NCI-H2029 treated with DMSO at 0.1 percent for 48 hours (cell line): ENCODE measurements around the gene STARD9.
"Not testable (repeated sequence)": the region's sequence is repeated elsewhere in the genome, so short reads cannot be mapped to it uniquely, and the experiment has no call there.

Source experiments
- DNase-seq: peaks from one replicate; lab custom pipeline; 2025; lab: John Stamatoyannopoulos, UW

The STARD9 gene

DNA sequence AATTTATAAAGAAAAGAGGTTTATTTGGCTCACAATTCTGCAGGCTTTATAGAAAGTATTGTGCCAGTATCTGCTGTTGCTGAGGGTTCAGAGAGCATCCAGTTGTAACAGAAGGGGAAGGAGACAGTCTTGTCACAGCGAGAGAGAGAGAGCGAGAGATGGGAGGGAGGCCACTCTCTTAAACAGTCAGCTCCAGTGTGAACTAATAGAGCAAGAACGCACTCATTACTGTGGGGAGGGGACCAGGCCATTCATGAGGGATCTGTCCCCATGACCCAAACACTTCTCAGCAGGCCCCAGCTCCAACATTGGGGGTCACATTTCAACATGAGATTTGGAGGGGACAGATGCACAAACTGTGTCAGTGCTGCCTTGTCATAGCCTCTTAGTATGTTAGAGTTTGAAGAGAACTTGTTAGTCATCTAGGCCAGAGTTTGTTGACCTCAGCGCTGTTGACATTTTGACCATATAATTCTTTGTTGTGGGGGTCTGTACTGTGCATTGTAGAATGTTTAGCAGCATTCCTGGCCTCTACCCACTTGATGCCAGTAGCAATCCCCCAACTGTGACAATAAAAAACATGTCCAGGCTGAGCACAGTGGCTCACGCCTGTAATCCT lies 15.3 kb downstream of the STARD9 start:
- no peak for DNase-seq

DNA sequence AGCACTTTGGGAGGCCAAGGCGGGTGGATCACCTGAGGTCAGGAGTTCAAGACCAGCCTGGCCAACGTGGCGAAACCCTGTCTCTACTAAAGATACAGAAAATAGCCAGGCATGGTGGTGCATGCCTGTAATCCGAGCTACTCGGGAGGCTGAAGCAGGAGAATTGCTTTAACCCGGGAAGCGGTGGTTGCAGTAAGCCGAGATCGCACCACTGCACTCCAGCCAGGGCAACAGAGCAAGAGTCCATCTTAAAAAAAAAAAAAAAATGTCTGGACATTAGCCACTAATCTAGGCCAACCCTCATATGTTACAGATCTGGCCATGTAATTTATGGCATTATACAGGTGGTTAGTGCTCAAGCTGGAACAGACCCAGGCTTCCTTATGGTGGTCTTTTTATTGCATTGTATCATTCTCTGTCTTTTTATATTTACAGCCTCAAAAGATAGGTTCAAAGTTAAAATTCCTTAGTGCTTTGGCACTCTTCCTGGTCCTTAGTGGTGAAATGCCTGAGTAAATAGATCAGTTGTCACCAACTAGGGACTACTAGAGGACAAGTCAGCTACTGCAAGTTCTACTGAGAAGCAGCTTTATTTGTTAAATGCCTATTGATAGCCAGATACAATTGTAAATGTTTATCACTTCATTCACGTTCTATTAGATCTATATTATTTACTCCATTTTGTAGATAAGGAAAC lies 16.0 kb downstream of the STARD9 start:
- DNase-seq = peak; percentile 5

DNA sequence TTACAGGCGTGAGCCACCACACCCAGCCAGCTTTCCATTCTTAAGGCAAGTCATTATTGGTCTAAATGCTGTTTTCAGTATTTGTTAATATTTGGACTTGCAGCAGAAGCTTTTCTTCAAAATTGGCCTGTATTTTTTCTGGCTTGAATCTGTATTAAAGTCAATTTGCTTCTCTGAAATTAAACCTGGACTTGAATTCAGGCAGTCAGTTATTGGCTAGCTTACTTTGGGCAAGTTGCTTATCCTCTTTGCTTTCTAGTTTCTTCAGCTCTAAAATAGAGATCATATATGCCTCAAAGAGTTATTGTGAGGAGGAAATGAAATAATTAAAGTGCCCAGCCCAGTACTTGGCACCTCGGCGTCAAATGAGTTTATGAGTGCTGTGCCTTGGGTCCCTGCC lies 17.3 kb downstream of the STARD9 start:
- DNase-seq = no peak

DNA sequence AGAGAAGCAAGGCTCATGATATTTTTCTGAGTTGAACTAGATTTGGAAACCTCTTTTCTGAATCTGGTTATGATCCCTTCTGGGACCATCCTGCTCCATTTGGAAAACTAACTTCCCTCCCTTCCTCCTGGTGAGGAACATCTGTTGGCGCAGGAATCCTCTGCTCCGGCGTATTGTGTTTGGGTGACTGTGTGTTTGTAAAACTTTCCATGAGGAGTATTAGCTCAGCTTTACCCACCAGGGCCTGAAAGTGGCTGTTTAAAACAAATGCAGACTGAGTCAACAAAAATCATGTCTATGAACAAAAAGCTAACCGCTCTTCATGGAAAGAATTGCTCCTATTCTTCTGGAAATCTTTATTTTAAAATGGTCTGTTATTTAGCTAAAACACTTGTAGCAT lies 17.7 kb downstream of the STARD9 start:
- DNase-seq = no peak

DNA sequence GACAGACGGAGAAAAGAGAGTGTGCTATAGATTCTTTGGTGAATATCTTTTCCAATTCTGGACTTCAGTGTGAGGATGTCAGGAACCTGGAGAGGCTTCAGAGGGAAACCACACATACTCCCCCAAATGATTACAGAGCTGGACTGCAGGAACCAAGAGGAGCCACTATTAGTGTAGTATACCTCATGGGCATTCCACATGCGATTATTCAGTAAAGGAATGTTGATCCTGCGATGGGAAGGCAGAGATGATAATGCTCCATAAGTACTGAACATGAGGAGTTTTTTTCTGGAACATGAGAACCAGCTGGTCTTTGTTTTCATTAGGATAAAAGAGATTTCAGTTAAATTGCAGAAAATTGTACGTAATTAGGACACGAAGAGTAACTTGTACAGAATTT lies 18.7 kb downstream of the STARD9 start:
- no peak for DNase-seq

DNA sequence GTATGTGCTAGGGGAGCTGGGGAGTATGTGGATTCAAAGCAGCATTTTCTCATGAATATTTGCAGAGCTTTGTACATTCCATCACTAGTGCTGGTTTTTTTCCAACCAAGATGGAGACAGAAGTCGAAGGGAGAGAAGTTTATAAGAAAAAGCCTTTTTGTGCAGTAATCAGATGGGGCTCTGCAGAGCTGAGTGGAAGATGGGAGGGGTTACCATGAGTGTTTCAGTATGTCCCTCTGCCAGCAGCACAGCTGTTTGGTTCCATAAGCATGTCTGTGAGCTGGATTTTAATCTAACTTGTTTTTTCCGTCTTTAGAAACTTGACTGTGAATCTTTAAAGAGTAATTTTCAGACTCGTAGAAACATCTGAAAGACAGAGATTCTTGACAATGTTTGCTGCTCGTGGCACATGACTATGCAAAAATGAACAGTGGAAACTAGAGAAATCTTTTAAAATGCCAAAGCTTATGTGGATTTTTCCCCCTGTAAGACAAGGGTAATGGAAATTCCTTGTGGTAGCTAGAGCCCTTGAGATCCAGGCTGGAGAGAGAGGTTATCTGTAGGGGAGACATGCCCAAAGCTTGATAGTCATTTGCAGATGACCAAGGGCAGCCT lies 20.3 kb downstream of the STARD9 start:
- DNase-seq = no peak

DNA sequence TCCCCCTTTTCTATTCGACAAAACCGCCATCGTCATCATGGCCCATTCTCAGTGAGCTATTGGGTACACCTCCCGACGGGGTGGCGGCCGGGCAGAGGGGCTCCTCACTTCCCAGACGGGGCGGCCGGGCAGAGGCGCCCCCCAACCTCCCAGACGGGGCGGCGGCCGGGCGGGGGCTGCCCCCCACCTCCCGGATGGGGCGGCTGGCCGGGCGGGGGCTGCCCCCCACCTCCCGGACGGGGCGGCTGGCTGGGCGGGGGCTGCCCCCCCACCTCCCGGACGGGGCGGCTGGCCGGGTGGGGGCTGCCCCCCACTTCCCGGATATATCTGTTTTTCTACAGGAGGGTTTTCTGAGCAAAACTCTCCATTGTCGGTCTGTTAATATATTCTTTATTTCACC lies 25.9 kb downstream of the STARD9 start:
- not testable (repeated sequence) for DNase-seq

DNA sequence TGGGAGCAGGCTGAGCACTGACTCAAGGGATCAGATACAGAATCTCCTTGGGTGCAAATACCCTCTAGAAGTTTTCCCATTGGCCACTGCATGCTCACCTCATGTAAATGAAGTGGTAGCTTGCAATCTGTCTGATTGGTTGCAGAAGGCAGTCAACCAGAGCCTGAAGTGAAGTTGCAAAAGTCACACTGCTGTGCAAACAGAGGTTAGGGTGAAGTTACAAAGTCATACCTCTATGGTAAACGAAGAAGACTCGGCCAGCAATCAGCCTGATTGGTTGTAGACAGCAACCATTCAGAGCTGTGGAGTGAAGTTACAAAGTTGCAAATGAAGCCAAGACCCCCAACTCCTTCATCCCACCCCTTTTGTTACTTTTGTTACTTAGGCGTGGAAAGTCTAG lies 27.1 kb downstream of the STARD9 start:
- no peak for DNase-seq

DNA sequence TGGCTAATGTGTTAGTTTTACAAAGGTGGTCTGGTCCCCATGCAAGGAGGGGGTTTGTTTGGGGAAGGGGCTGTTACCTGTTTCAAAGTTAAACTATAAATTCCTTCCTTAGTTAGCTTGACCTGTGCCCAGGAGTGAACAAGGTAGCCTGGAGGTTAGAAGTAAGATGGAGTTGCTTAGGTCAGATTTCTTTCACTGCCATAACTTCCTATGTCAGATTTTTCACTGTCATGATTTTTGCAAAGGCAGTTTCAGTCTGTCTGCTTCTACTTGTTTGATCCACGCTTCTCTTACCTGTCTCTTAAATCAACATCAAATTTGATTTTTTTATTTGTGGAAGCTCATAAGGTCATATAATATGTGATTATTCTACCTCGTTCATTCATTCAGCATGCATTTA lies 28.6 kb downstream of the STARD9 start:
- DNase-seq = no peak

DNA sequence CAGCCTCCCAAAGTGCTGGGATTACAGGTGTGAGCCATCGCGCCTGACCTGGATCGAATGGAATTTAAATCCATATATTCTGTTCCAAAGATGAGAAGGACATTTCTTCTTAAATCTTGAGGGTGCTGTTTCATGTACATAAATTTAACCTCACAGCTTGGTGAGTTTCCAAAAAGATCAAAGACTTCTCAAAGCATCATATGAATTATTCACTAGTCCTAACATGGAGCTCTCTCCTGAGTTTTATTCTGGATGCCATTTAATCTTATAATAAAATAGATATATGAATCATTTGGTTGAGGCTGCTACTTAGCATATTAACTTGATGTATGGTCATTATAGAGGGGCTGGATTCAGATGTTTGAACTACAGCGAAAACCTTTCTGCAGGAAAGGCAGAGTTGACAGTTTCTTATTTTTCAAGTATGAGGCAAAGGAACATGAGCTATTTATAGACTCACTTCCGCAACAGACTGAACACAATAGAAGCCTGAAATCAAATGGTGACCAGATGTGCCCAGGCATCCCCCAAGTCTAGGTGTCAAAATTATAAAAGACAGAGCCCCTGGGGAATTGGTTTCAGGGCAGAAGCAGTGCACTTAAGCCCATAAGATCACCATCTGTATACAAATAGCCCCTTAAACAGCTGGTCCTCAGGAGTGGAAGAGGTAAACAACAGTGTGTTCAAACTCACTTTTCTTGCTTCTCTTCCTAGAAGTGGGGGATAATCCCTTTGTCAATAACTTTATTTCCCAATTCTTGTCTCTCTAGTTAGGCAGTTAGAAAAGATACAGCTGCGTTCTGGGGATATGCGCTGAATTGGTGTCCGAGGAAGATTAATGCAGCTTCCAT lies 29.7 kb downstream of the STARD9 start:
- no peak for DNase-seq

DNA sequence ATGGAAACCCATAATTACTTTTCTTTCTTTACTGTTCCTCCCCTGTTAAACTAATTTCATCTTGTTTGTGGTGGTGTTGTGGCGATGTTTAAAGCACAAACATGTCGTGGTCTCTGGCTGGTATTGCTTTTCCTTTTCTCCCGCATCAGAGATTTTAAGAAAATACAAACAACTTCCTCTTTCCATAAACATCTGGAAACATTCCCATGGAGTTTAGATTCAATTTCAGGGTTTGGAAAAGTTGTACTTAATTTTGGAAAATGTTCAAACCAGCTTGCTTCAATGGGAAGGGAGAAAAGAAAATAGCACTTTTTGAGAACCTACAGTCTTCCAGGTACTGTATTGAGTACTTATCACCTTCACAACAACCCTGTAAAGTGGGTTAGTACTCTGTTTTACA lies 30.4 kb downstream of the STARD9 start:
- no peak for DNase-seq

DNA sequence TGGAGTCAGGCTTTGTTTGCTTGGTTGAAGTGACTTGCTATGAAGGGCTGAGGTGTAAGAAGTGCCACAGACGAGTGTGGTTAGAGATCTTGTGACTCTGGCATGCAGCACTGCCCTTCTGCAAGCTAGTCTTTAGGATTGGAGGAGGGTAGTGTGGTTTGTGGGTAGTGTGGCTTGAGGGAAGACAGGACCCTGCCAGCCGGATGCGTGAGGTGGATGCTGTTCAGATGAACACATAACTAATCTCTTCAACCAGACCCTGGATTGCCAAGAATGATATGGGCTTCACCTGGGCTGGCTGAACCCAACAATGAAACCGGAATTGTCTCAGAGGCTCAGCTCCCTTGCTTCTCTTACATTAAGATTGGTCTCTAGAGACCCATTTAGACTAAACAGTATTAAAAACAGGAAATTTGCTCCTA lies 32.7 kb downstream of the STARD9 start:
- no peak for DNase-seq

DNA sequence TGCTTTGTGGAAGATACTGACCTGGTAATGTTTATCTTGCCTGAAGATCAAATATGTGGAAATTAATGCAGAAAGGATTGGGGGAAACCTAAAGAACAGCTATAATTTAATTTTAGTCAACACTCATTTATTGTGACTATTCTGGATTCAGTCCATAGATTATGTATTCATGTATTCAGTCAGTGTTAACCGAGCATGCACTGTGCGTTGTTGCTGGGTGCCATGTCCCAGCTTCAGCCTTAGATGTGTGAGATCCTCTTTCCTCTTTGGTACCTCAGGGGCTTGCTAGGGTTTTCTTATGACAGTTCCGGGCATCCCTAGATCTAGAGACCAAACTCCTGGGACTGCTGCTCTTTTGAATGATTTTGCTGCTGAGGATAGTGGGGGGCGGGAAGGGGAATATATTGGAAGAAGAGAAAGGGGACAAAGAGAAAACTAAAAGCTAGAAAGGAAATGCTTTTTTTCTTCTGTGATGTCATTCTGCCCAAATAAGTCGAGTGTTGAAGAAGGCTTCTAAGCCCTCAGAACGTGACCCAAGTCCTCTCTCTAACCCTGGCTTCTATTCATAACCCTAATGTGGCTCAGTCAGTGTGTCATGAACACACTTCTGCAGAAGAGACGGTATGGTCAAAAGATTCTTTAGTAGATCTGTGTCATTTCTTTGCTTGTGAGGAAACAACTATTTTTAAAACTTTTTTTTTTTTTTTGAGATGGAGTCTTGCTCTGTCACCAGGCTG lies 33.5 kb downstream of the STARD9 start:
- DNase-seq = no peak

DNA sequence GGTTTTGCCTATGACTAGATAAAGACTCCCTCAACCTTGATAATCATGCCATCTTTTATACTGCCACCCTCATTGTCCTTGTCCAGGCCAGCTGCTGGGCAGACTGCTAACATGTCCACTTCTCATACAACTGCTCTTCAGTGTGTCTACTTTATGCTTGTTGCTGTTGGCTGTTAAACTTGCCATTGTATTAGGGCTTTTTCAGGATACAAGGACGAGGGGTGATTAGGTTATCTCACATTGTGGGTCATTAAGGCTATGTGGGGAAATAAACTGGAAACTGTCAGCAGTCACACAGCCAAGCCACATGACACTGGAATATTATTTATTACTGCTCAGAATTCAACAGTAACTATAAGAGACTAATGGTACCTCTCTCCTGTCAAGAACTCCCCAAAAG lies 36.1 kb downstream of the STARD9 start:
- DNase-seq = no peak

DNA sequence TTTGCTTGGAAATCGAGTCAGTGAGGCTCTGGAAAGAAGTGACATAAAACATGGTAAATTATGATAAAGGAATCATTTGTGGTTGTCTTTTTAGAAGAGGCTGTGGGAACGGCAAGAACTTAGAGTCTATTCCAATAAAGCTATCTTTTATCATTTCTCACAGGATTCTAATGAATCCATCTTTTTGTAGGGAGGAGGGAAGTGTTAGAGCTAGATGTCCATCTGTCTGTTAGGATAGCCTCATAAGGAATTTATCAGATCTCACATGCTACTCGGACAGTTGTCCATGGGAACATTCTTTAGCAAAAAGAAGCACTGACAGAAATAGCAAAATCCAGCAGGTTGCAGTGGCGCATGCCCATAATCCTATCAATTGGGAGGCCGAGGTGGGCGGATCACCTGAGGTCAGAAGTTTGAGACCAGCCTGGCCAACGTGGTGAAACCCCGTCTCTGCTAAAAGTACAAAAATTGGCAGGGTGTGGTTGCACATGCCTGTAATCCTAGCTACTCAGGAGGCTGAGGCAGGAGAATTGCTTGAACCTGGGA lies 37.0 kb downstream of the STARD9 start:
- no peak for DNase-seq

DNA sequence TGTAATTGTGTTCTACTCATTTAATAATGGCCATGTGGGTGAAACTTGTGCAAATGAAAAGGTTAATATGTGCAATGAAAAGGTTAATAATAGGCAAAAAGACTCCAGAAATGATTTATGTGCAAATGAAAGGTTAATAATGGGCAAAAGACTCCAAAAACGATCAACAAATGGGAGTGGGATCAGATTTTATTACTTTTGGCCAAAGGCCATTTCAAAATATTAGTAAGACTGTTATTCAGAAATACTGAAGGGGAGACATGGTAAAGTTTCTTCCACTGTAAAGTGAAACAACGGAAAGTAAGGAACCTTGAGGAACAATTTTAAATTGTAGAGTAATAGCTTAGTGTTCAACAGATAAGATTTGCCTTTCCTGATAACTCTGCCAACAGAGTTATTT lies 40.7 kb downstream of the STARD9 start:
- no peak for DNase-seq

DNA sequence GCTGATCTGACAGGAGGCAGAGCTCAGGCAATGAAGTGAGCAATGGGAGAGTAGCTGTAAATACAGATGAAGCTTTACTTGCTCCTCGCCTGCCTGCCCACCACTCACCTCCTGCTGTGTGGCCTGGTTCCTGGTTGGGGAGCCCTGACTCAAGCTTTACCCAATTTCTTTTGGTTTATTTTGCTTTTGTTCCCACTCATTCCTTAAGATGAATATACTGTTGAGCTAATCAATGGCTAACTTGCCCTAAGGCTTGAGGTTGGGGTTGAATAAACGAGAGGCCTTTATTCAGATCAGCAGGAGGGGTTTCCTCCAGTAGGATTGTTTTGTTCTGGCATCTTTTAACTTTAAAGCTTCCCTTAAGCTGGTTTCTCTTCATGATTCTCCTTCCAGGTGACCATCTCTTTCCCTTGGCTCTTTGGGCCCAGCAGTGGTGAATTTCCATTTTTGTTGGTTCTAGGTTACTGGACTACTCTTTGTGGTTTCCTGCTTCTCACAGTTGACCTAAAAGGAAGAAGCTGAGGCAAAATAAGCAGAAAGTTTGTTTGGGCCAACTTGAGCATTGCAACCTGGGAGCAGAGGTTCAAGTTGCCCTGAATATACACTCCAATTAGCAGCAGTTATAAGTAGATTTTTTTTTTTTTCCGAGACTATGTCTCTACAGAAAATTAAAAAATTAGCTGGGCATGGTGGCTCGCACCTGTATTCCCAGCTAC lies 44.4 kb downstream of the STARD9 start:
- DNase-seq = no peak

DNA sequence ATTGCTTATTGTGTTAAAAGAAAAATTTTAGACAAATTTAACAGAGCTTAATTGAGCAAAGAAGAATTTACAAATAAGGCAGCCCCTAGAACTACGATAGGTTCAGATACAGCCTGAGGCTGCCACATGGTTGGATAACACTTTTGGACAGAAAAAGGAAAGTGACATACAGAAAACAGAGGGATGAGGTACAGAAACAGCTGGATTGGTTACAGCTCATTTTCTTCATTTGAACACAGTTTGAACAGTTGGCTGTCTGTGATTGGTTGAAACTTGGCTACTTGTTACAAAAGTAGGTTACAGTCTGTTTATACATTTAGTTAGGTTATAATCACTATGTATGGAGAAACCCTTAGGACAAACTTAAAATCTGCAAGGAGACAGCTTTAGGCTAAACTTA lies 46.0 kb downstream of the STARD9 start:
- no peak for DNase-seq

DNA sequence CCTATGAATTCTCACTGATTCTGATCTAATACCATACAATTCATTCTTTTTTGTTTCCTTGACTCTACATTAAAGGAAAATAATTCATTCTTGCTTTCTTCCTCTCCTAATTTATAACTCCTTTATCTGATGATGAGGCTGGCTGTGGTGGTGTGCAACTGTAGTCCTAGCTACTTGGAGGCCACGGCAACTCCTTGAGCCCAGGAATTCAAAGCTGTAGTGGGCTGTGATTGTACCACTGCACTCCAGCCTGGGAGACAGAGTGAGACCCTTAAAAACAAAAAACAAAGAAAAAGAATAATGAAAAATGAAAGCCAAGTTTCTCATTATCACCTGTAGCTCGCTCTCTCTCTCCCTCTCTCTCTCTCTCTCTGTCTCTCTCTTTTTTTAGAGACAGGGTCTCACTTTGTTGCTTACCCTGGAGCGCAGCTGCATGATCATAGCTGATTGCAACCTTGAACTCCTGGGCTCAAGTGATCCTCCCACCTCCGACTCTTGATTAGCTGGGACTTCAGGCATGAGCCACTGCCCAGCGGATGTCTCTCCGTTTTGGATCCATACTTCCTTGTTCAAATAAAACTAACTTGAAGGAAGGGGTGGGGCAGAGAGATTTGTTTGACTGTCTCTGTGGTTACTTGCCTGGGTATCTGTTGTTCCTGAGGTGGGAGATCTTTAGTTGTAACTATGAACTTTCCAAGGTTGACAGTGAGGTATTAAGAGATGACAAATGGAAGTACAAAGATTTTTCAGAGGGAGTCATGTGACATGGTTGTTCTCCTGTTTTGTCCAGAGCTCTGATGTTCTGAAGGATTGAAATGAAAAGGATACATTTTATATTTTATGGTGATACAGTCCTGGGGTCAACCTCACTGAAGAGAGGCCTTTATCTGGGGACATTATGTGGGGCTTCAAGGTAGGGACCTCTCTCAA lies 46.9 kb downstream of the STARD9 start:
- no peak for DNase-seq

DNA sequence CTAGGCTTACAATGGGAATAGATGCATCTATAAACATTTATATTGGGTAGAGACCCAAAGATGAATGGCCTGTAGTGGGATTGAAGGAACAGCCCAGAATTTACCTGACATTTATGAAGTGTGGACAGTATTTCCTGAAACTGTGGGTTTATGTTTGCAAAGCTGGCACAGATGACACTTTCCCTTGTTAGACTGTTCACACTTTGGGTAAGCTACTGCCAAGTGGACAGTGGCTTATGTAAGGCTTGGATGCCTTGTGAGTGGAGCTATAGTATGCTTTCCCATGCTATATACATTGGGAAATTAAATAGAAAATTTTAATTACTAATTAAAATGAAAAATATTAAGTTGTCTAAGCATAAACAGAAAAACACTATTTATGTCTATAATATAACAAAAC lies 48.5 kb downstream of the STARD9 start:
- DNase-seq = no peak
